DND-41 (cell line): ENCODE results near the gene COQ7.

Source experiments
- EZH2 ChIP-seq: IDR thresholded peaks from 3 replicates; pipeline ENCODE4 v1.6.1; 2012; ENCODE audit warnings: borderline replicate concordance, low read depth, mild to moderate bottlenecking, moderate library complexity, low read length, inconsistent platforms; ENCODE audit not compliant: severe bottlenecking
- TF ChIP-seq, protein P1 (sequence below): IDR thresholded peaks from 2 replicates; pipeline ENCODE4 v1.5.1; 2012; ENCODE audit warnings: borderline replicate concordance, low read length, moderate library complexity, mild to moderate bottlenecking; ENCODE audit not compliant: poor library complexity, severe bottlenecking; ENCODE audit errors: extremely low read depth

DNA sequence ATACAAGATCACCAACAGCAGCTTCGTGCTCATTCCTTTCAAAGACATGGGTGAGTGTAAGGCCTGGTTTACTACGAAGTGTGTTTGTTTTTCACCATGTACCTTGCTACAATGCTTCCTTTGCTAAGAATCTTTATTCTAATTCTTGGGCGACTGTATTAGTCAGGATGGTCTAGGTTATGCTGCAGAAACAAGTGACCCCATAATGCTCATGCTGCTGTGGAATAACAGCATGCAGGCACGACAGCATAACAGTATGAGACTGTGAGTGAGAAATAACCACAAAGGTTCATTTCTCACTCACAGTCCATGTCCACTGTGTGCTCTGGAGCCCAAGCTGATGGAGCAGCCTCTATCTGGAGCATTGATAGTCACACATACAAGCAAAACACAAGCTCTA lies 45.7 kb upstream of the COQ7 start:
- TF ChIP-seq, protein P1, sequence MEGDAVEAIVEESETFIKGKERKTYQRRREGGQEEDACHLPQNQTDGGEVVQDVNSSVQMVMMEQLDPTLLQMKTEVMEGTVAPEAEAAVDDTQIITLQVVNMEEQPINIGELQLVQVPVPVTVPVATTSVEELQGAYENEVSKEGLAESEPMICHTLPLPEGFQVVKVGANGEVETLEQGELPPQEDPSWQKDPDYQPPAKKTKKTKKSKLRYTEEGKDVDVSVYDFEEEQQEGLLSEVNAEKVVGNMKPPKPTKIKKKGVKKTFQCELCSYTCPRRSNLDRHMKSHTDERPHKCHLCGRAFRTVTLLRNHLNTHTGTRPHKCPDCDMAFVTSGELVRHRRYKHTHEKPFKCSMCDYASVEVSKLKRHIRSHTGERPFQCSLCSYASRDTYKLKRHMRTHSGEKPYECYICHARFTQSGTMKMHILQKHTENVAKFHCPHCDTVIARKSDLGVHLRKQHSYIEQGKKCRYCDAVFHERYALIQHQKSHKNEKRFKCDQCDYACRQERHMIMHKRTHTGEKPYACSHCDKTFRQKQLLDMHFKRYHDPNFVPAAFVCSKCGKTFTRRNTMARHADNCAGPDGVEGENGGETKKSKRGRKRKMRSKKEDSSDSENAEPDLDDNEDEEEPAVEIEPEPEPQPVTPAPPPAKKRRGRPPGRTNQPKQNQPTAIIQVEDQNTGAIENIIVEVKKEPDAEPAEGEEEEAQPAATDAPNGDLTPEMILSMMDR, result no peak
- TF ChIP-seq EZH2, result no peak
